AG04450 (cell line): ENCODE results near the gene C10orf90. TPM values are rescaled to one million over a fixed set of nuclear protein-coding genes. Genes with fewer than 3 reads are reported as not detected.

Source experiments
- CTCF ChIA-PET: fragments of 300-600, 350-600 bp; formaldehyde crosslinking; extraction: SDS; loops from one replicate; lab custom pipeline; 2022; ENCODE audit warnings: antibody characterized with exemption, inconsistent platforms; lab: Charles Lee
- POLR2A ChIA-PET: fragments of 350-600 bp; formaldehyde crosslinking; extraction: SDS; loops from one replicate; lab custom pipeline; 2021; ENCODE audit warnings: antibody characterized with exemption, inconsistent platforms; lab: Yijun Ruan, JAX
- DNase-seq: peaks from one replicate; pipeline ENCODE4 v3.0.0-alpha.2; 2011; ENCODE audit warnings: low read depth, low spot score
- H3K27ac ChIP-seq: one replicate; pipeline ENCODE4 v1.5.1; 2012; ENCODE audit warnings: low read depth, low read length, control low read depth
- H3K27me3 ChIP-seq: one replicate; pipeline ENCODE4 v1.6.0; 2012; ENCODE audit warnings: low read length; ENCODE audit not compliant: control insufficient read depth, insufficient read depth
- H3K4me3 ChIP-seq: 2 replicates; pipeline ENCODE4 v1.5.1; 2011; ENCODE audit warnings: mild to moderate bottlenecking, low read depth, low read length, control low read depth
- H3K9me3 ChIP-seq: 2 replicates; pipeline ENCODE4 v1.5.1; 2012; ENCODE audit warnings: low read length; ENCODE audit not compliant: control insufficient read depth, insufficient read depth
- CTCF ChIP-seq: IDR thresholded peaks from 2 replicates; pipeline ENCODE4 v1.5.1; 2011; ENCODE audit warnings: low read depth, low read length, control low read depth, inconsistent platforms
- polyA plus RNA-seq: library from polyadenylated mRNA; depleted of rRNA; stranded (reverse); fragments of >200 nt; gene quantifications from 2 replicates; pipeline ENCODE4 v1.2.3, GENCODE V29; 2011

Gene C10orf90
- polyA plus RNA-seq, 1 experiment = 0.10 TPM

GRCh38 chr10:126569513-126570244 is 100.8 kb downstream of the C10orf90 start:
- Histone ChIP-seq H3K9me3 (no peaks in the 10 kb centered on the region), H3K27me3 (peaks cover 3% of the 10 kb centered on the region), H3K4me3 (peak overlapping the region; percentile 37), H3K27ac (peak overlapping the region; percentile 48)
- POLR2A ChIA-PET = no interaction called here
- TF ChIP-seq CTCF = no peak
- peak; percentile 50 for DNase-seq
- CTCF ChIA-PET = interaction anchor here (1.1 kb wide), 1 partner anchor 635 kb away, joined by 4 read pairs; no protein-coding TSS in a partner anchor

- ChIA-PET POLR2A (no interaction called here), CTCF (interaction anchor here (1.1 kb wide), 1 partner anchor 634 kb away, joined by 4 read pairs; no protein-coding TSS in a partner anchor)
- Histone ChIP-seq H3K9me3 (no peaks in the 10 kb centered on the region), H3K4me3 (no peak overlapping the region), H3K27ac (no peak overlapping the region), H3K27me3 (peaks cover 3% of the 10 kb centered on the region)
- no peak for TF ChIP-seq CTCF
- DNase-seq = no peak
Measured at GRCh38 chr10:126568809-126569385, 101.6 kb downstream of the C10orf90 start.

GRCh38 chr10:126565871-126566270 is 104.6 kb downstream of the C10orf90 start:
- DNase-seq = no peak
- H3K9me3 ChIP-seq = no peaks in the 10 kb centered on the region
- CTCF ChIA-PET = no interaction called here
- no peak for TF ChIP-seq CTCF
- peaks cover 3% of the 10 kb centered on the region for H3K27me3 ChIP-seq
- POLR2A ChIA-PET = no interaction called here
- H3K27ac ChIP-seq = no peak overlapping the region
- no peak overlapping the region for H3K4me3 ChIP-seq

- no peak for DNase-seq
- peaks cover 3% of the 10 kb centered on the region for H3K27me3 ChIP-seq
- ChIA-PET POLR2A (no interaction called here), CTCF (no interaction called here)
- TF ChIP-seq CTCF = no peak
- H3K4me3 ChIP-seq = no peak overlapping the region
- no peak overlapping the region for H3K27ac ChIP-seq
- H3K9me3 ChIP-seq = no peaks in the 10 kb centered on the region
Measured at GRCh38 chr10:126565441-126565840, 105.1 kb downstream of the C10orf90 start.

GRCh38 chr10:126564326-126564888 is 106.1 kb downstream of the C10orf90 start:
- ChIA-PET POLR2A (no interaction called here), CTCF (no interaction called here)
- no peaks in the 10 kb centered on the region for H3K9me3 ChIP-seq
- peaks cover 3% of the 10 kb centered on the region for H3K27me3 ChIP-seq
- no peak overlapping the region for H3K27ac ChIP-seq
- H3K4me3 ChIP-seq = no peak overlapping the region
- TF ChIP-seq CTCF = no peak
- no peak for DNase-seq
